HEK293 (cell line): Measurements from ENCODE around the gene TRAPPC2L.

Source experiments
- CTCF ChIA-PET: fragments of 350-600 bp; formaldehyde crosslinking; extraction: SDS; loops from one replicate; lab custom pipeline; 2021; ENCODE audit warnings: antibody characterized with exemption; lab: Yijun Ruan, JAX
- POLR2A ChIA-PET: fragments of 300-600 bp; formaldehyde crosslinking; extraction: SDS; loops from one replicate; lab custom pipeline; 2020; ENCODE audit warnings: antibody characterized with exemption, inconsistent platforms; lab: Yijun Ruan, JAX
- H3K27ac ChIP-seq: fragments of 200-500 bp; sonication (Bioruptor generic); 2 replicates; pipeline ENCODE4 v1.5.1; 2014; ENCODE audit warnings: low read depth, low read length, control low read depth, inconsistent platforms; ENCODE audit errors: extremely low read depth
- H3K36me3 ChIP-seq, 2 experiments: fragments of 200-500 bp in 1 of 2; sonication (Bioruptor generic) in 1 of 2; 1 replicate in 1 of 2; 2 replicates in 1 of 2; pipeline ENCODE4 v1.5.1; 2014 to 2017; ENCODE audit warnings: inconsistent platforms in 2 of 2, low read length in 2 of 2; ENCODE audit not compliant: control insufficient read depth in 2 of 2, insufficient read depth in 1 of 2
- H3K4me1 ChIP-seq: fragments of 200-500 bp; sonication (Bioruptor generic); 2 replicates; pipeline ENCODE4 v1.5.1; 2014; ENCODE audit warnings: mild to moderate bottlenecking, low read length, inconsistent platforms; ENCODE audit not compliant: control insufficient read depth, insufficient read depth
- H3K4me3 ChIP-seq: 2 replicates; pipeline ENCODE4 v1.5.1; 2011; ENCODE audit warnings: low read depth, mild to moderate bottlenecking, control low read depth, low read length, moderate library complexity
- H3K9me3 ChIP-seq: fragments of 200-500 bp; sonication (Bioruptor generic); 2 replicates; pipeline ENCODE4 v1.5.1; 2014; ENCODE audit warnings: low read depth, low read length, inconsistent platforms; ENCODE audit not compliant: control insufficient read depth, insufficient read depth
- BCL11A ChIP-seq: fragments of 450-650 bp; formaldehyde crosslinking; IDR thresholded peaks from 2 replicates; pipeline ENCODE4 v1.5.1; 2016; ENCODE audit warnings: low read depth, missing biosample characterization, missing genetic modification characterization
- EGR2 ChIP-seq: fragments of 450-650 bp; formaldehyde crosslinking; IDR thresholded peaks from 2 replicates; pipeline ENCODE4 v1.5.1; 2016; ENCODE audit warnings: low read depth, missing biosample characterization, missing genetic modification characterization
- GLI2 ChIP-seq: fragments of 450-650 bp; formaldehyde crosslinking; IDR thresholded peaks from 2 replicates; pipeline ENCODE4; 2017; ENCODE audit warnings: missing biosample characterization, missing genetic modification characterization, low read depth, borderline replicate concordance
- GLIS1 ChIP-seq: fragments of 450-650 bp; formaldehyde crosslinking; IDR thresholded peaks from 2 replicates; pipeline ENCODE4 v1.5.1; 2016; ENCODE audit warnings: missing biosample characterization, missing genetic modification characterization
- KLF1 ChIP-seq: fragments of 450-650 bp; formaldehyde crosslinking; IDR thresholded peaks from 2 replicates; pipeline ENCODE4 v1.5.1; 2016; ENCODE audit warnings: missing biosample characterization, missing genetic modification characterization
- MEIS1 ChIP-seq: sonication (generic); formaldehyde crosslinking; IDR thresholded peaks from 2 replicates; pipeline ENCODE4 v1.8.1; 2022; ENCODE audit warnings: missing genetic modification reagents, mild to moderate bottlenecking, borderline replicate concordance
- PRDM6 ChIP-seq: fragments of 450-650 bp; formaldehyde crosslinking; IDR thresholded peaks from 2 replicates; pipeline ENCODE4 v1.5.1; 2017; ENCODE audit warnings: missing biosample characterization, missing genetic modification characterization
- SP3 ChIP-seq: fragments of 450-650 bp; formaldehyde crosslinking; IDR thresholded peaks from 2 replicates; pipeline ENCODE4 v1.5.1; 2016; ENCODE audit warnings: missing biosample characterization, missing genetic modification characterization
- ZBTB11 ChIP-seq: fragments of 450-650 bp; formaldehyde crosslinking; conservative IDR thresholded peaks from 2 replicates; pipeline ENCODE4 v1.5.1; 2016; ENCODE audit warnings: low read depth, missing biosample characterization, missing genetic modification characterization
- ZEB2 ChIP-seq: fragments of 450-650 bp; formaldehyde crosslinking; IDR thresholded peaks from 2 replicates; pipeline ENCODE4 v1.5.1; 2016; ENCODE audit warnings: missing biosample characterization, missing genetic modification characterization
- ZFHX2 ChIP-seq: fragments of 450-650 bp; formaldehyde crosslinking; conservative IDR thresholded peaks from 2 replicates; pipeline ENCODE4 v1.5.1; 2016; ENCODE audit warnings: missing biosample characterization, missing genetic modification characterization
- ZNF10 ChIP-seq: fragments of 450-650 bp; formaldehyde crosslinking; IDR thresholded peaks from 2 replicates; pipeline ENCODE4 v1.5.1; 2017; ENCODE audit warnings: missing biosample characterization, missing genetic modification characterization
- ZNF174 ChIP-seq: fragments of 450-650 bp; formaldehyde crosslinking; IDR thresholded peaks from 2 replicates; pipeline ENCODE4 v1.5.0; 2017; ENCODE audit warnings: missing biosample characterization, mild to moderate bottlenecking, missing genetic modification characterization
- ZNF202 ChIP-seq: fragments of 450-650 bp; formaldehyde crosslinking; IDR thresholded peaks from 2 replicates; pipeline ENCODE4 v1.5.1; 2016; ENCODE audit warnings: missing biosample characterization, missing genetic modification characterization, borderline replicate concordance
- ZNF211 ChIP-seq: fragments of 450-650 bp; formaldehyde crosslinking; IDR thresholded peaks from 2 replicates; pipeline ENCODE4 v1.5.1; 2016; ENCODE audit warnings: low read depth, missing biosample characterization, missing genetic modification characterization
- ZNF214 ChIP-seq: fragments of 450-650 bp; formaldehyde crosslinking; IDR thresholded peaks from 2 replicates; pipeline ENCODE4 v1.5.1; 2017; ENCODE audit warnings: missing biosample characterization, mild to moderate bottlenecking, missing genetic modification characterization, borderline replicate concordance
- ZNF26 ChIP-seq: fragments of 450-650 bp; formaldehyde crosslinking; IDR thresholded peaks from 2 replicates; pipeline ENCODE4 v1.5.1; 2016; ENCODE audit warnings: missing biosample characterization, missing genetic modification characterization
- ZNF280C ChIP-seq: fragments of 450-650 bp; formaldehyde crosslinking; IDR thresholded peaks from 2 replicates; pipeline ENCODE4 v1.5.1; 2016; ENCODE audit warnings: missing biosample characterization, missing genetic modification characterization
- ZNF302 ChIP-seq: fragments of 450-650 bp; formaldehyde crosslinking; IDR thresholded peaks from 2 replicates; pipeline ENCODE4 v1.5.1; 2016; ENCODE audit warnings: missing biosample characterization, missing genetic modification characterization, low read depth
- ZNF335 ChIP-seq: fragments of 450-650 bp; formaldehyde crosslinking; conservative IDR thresholded peaks from 2 replicates; pipeline ENCODE4 v1.5.1; 2016; ENCODE audit warnings: missing biosample characterization, missing genetic modification characterization
- ZNF37A ChIP-seq: fragments of 450-650 bp; IDR thresholded peaks from 2 replicates; pipeline ENCODE4 v1.5.1; 2018; ENCODE audit warnings: missing biosample characterization, missing genetic modification characterization
- ZNF521 ChIP-seq: fragments of 450-650 bp; formaldehyde crosslinking; IDR thresholded peaks from 2 replicates; pipeline ENCODE4 v1.5.1; 2017; ENCODE audit warnings: missing biosample characterization, mild to moderate bottlenecking, missing genetic modification characterization
- ZNF843 ChIP-seq: fragments of 450-650 bp; formaldehyde crosslinking; IDR thresholded peaks from 2 replicates; pipeline ENCODE4 v1.5.1; 2016; ENCODE audit warnings: missing biosample characterization, missing genetic modification characterization
- ZSCAN5A ChIP-seq: fragments of 450-650 bp; formaldehyde crosslinking; IDR thresholded peaks from 2 replicates; pipeline ENCODE4 v1.5.1; 2016; ENCODE audit warnings: missing biosample characterization, missing genetic modification characterization

The TRAPPC2L gene

GRCh38 chr16:88817785-88818574, 38.9 kb upstream of the TRAPPC2L start:
- Histone ChIP-seq H3K27ac (no peak overlapping the region), H3K36me3 (peaks cover 0 to 3% of the 10 kb centered on the region in 2 experiments; a peak in 1 of 3 replicates), H3K4me1 (no peaks in the 10 kb centered on the region), H3K4me3 (no peak overlapping the region), H3K9me3 (no peaks in the 10 kb centered on the region)
- ChIA-PET POLR2A (no interaction called here), CTCF (interaction anchor here (1.2 to 1.4 kb wide), 3 partner anchors 10 to 107 kb away, joined by 3 read pairs; no protein-coding TSS in a partner anchor)
- TF ChIP-seq ZNF10 (tag by site-specific recombination) (no peak), ZFHX2 (tag by site-specific recombination) (peak; percentile 59), EGR2 (tag by site-specific recombination) (peak; percentile 51), KLF1 (0 out of 2 replicates have a peak, but pooled peaks have one; percentile 6), GLIS1 (no peak), ZNF302 (no peak), ZNF843 (tag by site-specific recombination) (no peak)

- Histone ChIP-seq H3K36me3 (peaks cover 0 to 5% of the 10 kb centered on the region in 2 experiments; a peak in 1 of 3 replicates), H3K4me1 (no peaks in the 10 kb centered on the region), H3K4me3 (no peak overlapping the region), H3K27ac (no peak overlapping the region), H3K9me3 (no peaks in the 10 kb centered on the region)
- ChIA-PET CTCF (interaction anchor here (1.1 to 1.4 kb wide), 3 partner anchors 9 to 106 kb away, joined by 3 read pairs; no protein-coding TSS in a partner anchor), POLR2A (no interaction called here)
- TF ChIP-seq PRDM6 (tag by site-specific recombination), result no peak
- no peak for TF ChIP-seq ZNF174
- TF ChIP-seq ZNF26 (tag by site-specific recombination), result no peak
- TF ChIP-seq ZNF37A, result no peak
- TF ChIP-seq ZEB2 (tag by site-specific recombination), result no peak
- no peak for TF ChIP-seq ZNF521 (tag by site-specific recombination)
- no peak for TF ChIP-seq GLI2
- no peak for TF ChIP-seq ZNF335
- TF ChIP-seq SP3 (tag by site-specific recombination), result no peak
- TF ChIP-seq ZBTB11 (tag by site-specific recombination), result no peak
- no peak for TF ChIP-seq ZNF202
- no peak for TF ChIP-seq BCL11A
- no peak for TF ChIP-seq ZNF280C (tag by site-specific recombination)
- TF ChIP-seq ZSCAN5A (tag by site-specific recombination), result no peak
- no peak for TF ChIP-seq ZNF214 (tag by site-specific recombination)
- no peak for TF ChIP-seq MEIS1
- no peak for TF ChIP-seq ZNF211 (tag by site-specific recombination)
Observed at GRCh38 chr16:88818575-88818874, 38.4 kb upstream of the TRAPPC2L start.
